Astrocyte (in vitro differentiated cells and primary cell): Measurements from ENCODE around the gene RUNX1. TPM values are rescaled to one million over a fixed set of nuclear protein-coding genes. Genes with fewer than 3 reads are reported as not detected.

Experiments
- DNase-seq: peaks from one replicate; pipeline ENCODE4 v3.0.0-alpha.2; 2010; ENCODE audit warnings: low read depth
- FAIRE-seq: peaks from 2 replicates; lab custom pipeline; 2011; peaks lifted over from hg19 to GRCh38; lab: Jason Lieb, UNC
- H2AFZ ChIP-seq: 2 replicates; pipeline ENCODE4 v1.6.0; 2012; ENCODE audit warnings: low read depth, low read length, inconsistent platforms
- H3K27ac ChIP-seq: 2 replicates; pipeline ENCODE4 v1.5.1; 2011; ENCODE audit warnings: low read depth, low read length, inconsistent platforms
- H3K27me3 ChIP-seq: 2 replicates; pipeline ENCODE4 v1.6.0; 2011; ENCODE audit warnings: low read length, inconsistent platforms; ENCODE audit not compliant: insufficient read depth
- H3K36me3 ChIP-seq: 2 replicates; pipeline ENCODE4 v1.5.1; 2011; ENCODE audit warnings: low read length, inconsistent platforms; ENCODE audit not compliant: insufficient read depth
- H3K4me1 ChIP-seq: 2 replicates; pipeline ENCODE4 v1.5.1; 2011; ENCODE audit warnings: low read length, inconsistent platforms; ENCODE audit not compliant: insufficient read depth
- H3K4me2 ChIP-seq: 2 replicates; pipeline ENCODE4 v1.6.0; 2012; ENCODE audit warnings: low read length, inconsistent platforms
- H3K4me3 ChIP-seq: 2 replicates; pipeline ENCODE4 v1.5.1; 2011; ENCODE audit warnings: low read depth, mild to moderate bottlenecking, low read length, inconsistent platforms; ENCODE audit not compliant: insufficient read depth
- H3K79me2 ChIP-seq: 2 replicates; pipeline ENCODE4 v1.6.0; 2012; ENCODE audit warnings: mild to moderate bottlenecking, low read length, inconsistent platforms; ENCODE audit not compliant: insufficient read depth
- H3K9ac ChIP-seq: 2 replicates; pipeline ENCODE4 v1.6.0; 2012; ENCODE audit warnings: mild to moderate bottlenecking, low read length, inconsistent platforms
- H3K9me3 ChIP-seq: 2 replicates; pipeline ENCODE4 v1.5.1; 2012; ENCODE audit warnings: low read depth, mild to moderate bottlenecking, low read length, inconsistent platforms; ENCODE audit not compliant: insufficient read depth
- H4K20me1 ChIP-seq: 2 replicates; pipeline ENCODE4 v1.6.0; 2012; ENCODE audit warnings: low read length, inconsistent platforms; ENCODE audit not compliant: insufficient read depth
- H3K27ac Mint-ChIP-seq: one replicate; pipeline ENCODE4 v1.8.0; 2021; ENCODE audit warnings: mild to moderate bottlenecking, mixed read lengths; ENCODE audit not compliant: unreplicated experiment
- H3K27me3 Mint-ChIP-seq: one replicate; pipeline ENCODE4 v1.8.0; 2021; ENCODE audit warnings: low read depth, mixed read lengths; ENCODE audit not compliant: unreplicated experiment
- H3K36me3 Mint-ChIP-seq: one replicate; pipeline ENCODE4 v1.8.0; 2021; ENCODE audit warnings: low read depth, mixed read lengths; ENCODE audit not compliant: unreplicated experiment
- H3K4me1 Mint-ChIP-seq: one replicate; pipeline ENCODE4 v1.8.0; 2021; ENCODE audit warnings: low read depth, mixed read lengths; ENCODE audit not compliant: unreplicated experiment
- H3K4me3 Mint-ChIP-seq: one replicate; pipeline ENCODE4 v1.8.0; 2021; ENCODE audit warnings: mild to moderate bottlenecking, moderate library complexity, mixed read lengths; ENCODE audit not compliant: unreplicated experiment
- H3K9me3 Mint-ChIP-seq: one replicate; pipeline ENCODE4 v1.8.0; 2021; ENCODE audit warnings: mild to moderate bottlenecking, mixed read lengths; ENCODE audit not compliant: unreplicated experiment
- EZH2 ChIP-seq: IDR thresholded peaks from 2 replicates; pipeline ENCODE4 v1.6.1; 2012; ENCODE audit warnings: mild to moderate bottlenecking, low read length, inconsistent platforms; ENCODE audit not compliant: insufficient read depth
- total RNA-seq: library from RNA; stranded (reverse); gene quantifications from 2 replicates; pipeline ENCODE4 v1.2.1, GENCODE V29; 2021
- TF ChIP-seq, protein P1 (sequence below): IDR thresholded peaks from 2 replicates; pipeline ENCODE4 v1.5.1; 2011; ENCODE audit warnings: low read depth, mild to moderate bottlenecking, inconsistent platforms, low read length, moderate library complexity; ENCODE audit not compliant: insufficient read depth

The RUNX1 gene
- total RNA-seq, 1 donor from 2014 or later, result 84.6 TPM

GRCh38 chr21:34794686-34795085, 254.4 kb downstream of the RUNX1 start:
- TF ChIP-seq EZH2, result no peak
- TF ChIP-seq, protein P1, sequence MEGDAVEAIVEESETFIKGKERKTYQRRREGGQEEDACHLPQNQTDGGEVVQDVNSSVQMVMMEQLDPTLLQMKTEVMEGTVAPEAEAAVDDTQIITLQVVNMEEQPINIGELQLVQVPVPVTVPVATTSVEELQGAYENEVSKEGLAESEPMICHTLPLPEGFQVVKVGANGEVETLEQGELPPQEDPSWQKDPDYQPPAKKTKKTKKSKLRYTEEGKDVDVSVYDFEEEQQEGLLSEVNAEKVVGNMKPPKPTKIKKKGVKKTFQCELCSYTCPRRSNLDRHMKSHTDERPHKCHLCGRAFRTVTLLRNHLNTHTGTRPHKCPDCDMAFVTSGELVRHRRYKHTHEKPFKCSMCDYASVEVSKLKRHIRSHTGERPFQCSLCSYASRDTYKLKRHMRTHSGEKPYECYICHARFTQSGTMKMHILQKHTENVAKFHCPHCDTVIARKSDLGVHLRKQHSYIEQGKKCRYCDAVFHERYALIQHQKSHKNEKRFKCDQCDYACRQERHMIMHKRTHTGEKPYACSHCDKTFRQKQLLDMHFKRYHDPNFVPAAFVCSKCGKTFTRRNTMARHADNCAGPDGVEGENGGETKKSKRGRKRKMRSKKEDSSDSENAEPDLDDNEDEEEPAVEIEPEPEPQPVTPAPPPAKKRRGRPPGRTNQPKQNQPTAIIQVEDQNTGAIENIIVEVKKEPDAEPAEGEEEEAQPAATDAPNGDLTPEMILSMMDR, result no peak
- Mint-ChIP-seq H3K27me3 (no peaks in the 10 kb centered on the region), H3K9me3 (no peaks in the 10 kb centered on the region), H3K4me3 (no peak overlapping the region), H3K4me1 (peaks cover 31% of the 10 kb centered on the region), H3K36me3 (peaks cover 27% of the 10 kb centered on the region), H3K27ac (peak overlapping the region; percentile 72)
- Histone ChIP-seq H3K79me2 (peaks cover 11% of the 10 kb centered on the region), H3K27me3 (no peaks in the 10 kb centered on the region), H3K4me2 (no peak overlapping the region), H3K4me1 (peaks cover 13% of the 10 kb centered on the region), H4K20me1 (peaks cover 53% of the 10 kb centered on the region), H3K9ac (peak overlapping the region; percentile 37), H3K27ac (peak overlapping the region; percentile 57), H3K36me3 (peaks cover 62% of the 10 kb centered on the region), H2AFZ (no peak overlapping the region), H3K4me3 (no peak overlapping the region), H3K9me3 (no peaks in the 10 kb centered on the region)
- DNase-seq, result no peak
- no peak for FAIRE-seq

- no peak for FAIRE-seq
- Histone ChIP-seq H4K20me1 (peaks cover 53% of the 10 kb centered on the region), H3K79me2 (peaks cover 5% of the 10 kb centered on the region), H3K9me3 (no peaks in the 10 kb centered on the region), H2AFZ (no peak overlapping the region), H3K4me3 (no peak overlapping the region), H3K36me3 (peaks cover 51% of the 10 kb centered on the region), H3K4me2 (no peak overlapping the region), H3K27ac (no peak overlapping the region), H3K4me1 (peaks cover 13% of the 10 kb centered on the region), H3K9ac (no peak overlapping the region), H3K27me3 (no peaks in the 10 kb centered on the region)
- Mint-ChIP-seq H3K4me3 (no peak overlapping the region), H3K4me1 (peaks cover 26% of the 10 kb centered on the region), H3K36me3 (peaks cover 20% of the 10 kb centered on the region), H3K27me3 (no peaks in the 10 kb centered on the region), H3K9me3 (no peaks in the 10 kb centered on the region), H3K27ac (no peak overlapping the region)
- DNase-seq, result no peak
- TF ChIP-seq, protein P1, result no peak
- no peak for TF ChIP-seq EZH2
Observed at GRCh38 chr21:34793471-34793870, 255.6 kb downstream of the RUNX1 start.

- peaks cover 49% of the 10 kb centered on the region for H4K20me1 ChIP-seq
- peaks cover 13% of the 10 kb centered on the region for H3K4me1 ChIP-seq
- no peaks in the 10 kb centered on the region for H3K27me3 Mint-ChIP-seq
Observed at GRCh38 chr21:34792504-34793089, 256.5 kb downstream of the RUNX1 start.

More at GRCh38 chr21:34792504-34793089, 256.5 kb downstream of the RUNX1 start:
- DNase-seq (no peak), FAIRE-seq (no peak)
- no peak overlapping the region for H3K4me3 Mint-ChIP-seq
- H2AFZ ChIP-seq, result no peak overlapping the region
- no peaks in the 10 kb centered on the region for H3K9me3 Mint-ChIP-seq
- no peak overlapping the region for H3K4me2 ChIP-seq
- no peak overlapping the region for H3K4me3 ChIP-seq
- H3K4me1 Mint-ChIP-seq, result peaks cover 23% of the 10 kb centered on the region
- no peaks in the 10 kb centered on the region for H3K27me3 ChIP-seq
- no peak overlapping the region for H3K27ac ChIP-seq
- H3K36me3 Mint-ChIP-seq, result peaks cover 16% of the 10 kb centered on the region
- no peaks in the 10 kb centered on the region for H3K9me3 ChIP-seq
- H3K79me2 ChIP-seq, result peaks cover 5% of the 10 kb centered on the region
- peaks cover 42% of the 10 kb centered on the region for H3K36me3 ChIP-seq
- no peak overlapping the region for H3K27ac Mint-ChIP-seq
- no peak overlapping the region for H3K9ac ChIP-seq
- TF ChIP-seq EZH2, result no peak
- TF ChIP-seq, protein P1, result no peak
